ENCODE measurements around the gene SCN1B. TPM values are rescaled to one million over a fixed set of nuclear protein-coding genes. Genes with fewer than 3 reads are reported as not detected.

The SCN1B gene
- total and polyA plus RNA-seq, 2 of the 13 experiments (the other 11 are each of a cell fraction or from before 2014, with no cell fraction given) = 2.7 to 20.1 TPM

DNA sequence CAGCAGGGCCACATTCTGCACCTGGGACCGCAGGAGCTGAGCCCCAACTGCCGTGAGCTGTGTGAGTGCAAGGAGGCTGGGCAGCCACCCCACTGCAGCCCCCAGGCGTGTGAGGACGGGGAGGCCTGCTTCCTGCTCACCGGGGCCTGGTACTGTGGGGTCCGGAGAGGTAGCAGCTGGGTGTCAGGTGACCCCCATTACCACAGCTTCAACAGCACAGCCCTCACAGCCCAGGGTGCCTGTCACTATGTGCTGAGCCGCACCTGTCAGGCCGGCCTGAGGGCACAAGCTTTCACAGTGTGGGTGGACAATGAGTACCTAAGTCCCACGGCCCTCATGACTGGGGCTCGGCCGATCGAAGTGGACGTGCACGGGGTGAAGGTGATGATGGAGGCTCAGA, 49.6 kb downstream of the SCN1B start:
- Histone ChIP-seq H3K36me3 (replicated peaks in 1 of 2; ENCODE audit: control insufficient read depth in 1 of 2, insufficient read depth in 2 of 2, low read length in 2 of 2) (no peaks in the 10 kb centered on the region), H3K27me3 (ENCODE audit: control insufficient read depth in 1 of 2, insufficient read depth in 2 of 2, low read length in 2 of 2) (peaks cover 12 to 57% of the 10 kb centered on the region in 2 experiments), H3K9me3 (ENCODE audit: low read length) (no peaks in the 10 kb centered on the region), H4K20me1 (ENCODE audit: insufficient read depth, low read length) (no peaks in the 10 kb centered on the region), H3K9ac (ENCODE audit: insufficient read depth, low read depth, low read length) (no peak overlapping the region), H3K79me2 (ENCODE audit: insufficient read depth, low read length) (no peaks in the 10 kb centered on the region), H2AFZ (ENCODE audit: low read length) (no peak overlapping the region), H3K27ac (ENCODE audit: extremely low read length, insufficient read depth, low read length) (no peak overlapping the region), H3K4me3 (replicated peaks in 1 of 3; ENCODE audit: insufficient read depth in 1 of 3, low read depth in 2 of 3, low read length in 3 of 3) (no peak overlapping the region), H3K4me1 (ENCODE audit: insufficient read depth, low read length) (peaks cover 9% of the 10 kb centered on the region; the same call in 1 of the 2 replicates), H3K4me2 (ENCODE audit: low read depth, low read length) (no peak overlapping the region)
- in situ Hi-C loops (cut with HindIII; ENCODE audit: extremely low pct_ligation_motif_present, low pct_unique_long_range_greater_than_20kb) (no loop called here), intact Hi-C loops (cut with micrococcal nuclease; ENCODE audit: unreplicated experiment) (no loop called here)
- 0% methylated on average over 1 of the region's 14 CpGs for WGBS (ENCODE audit: low lambda C conversion rate)
- FAIRE-seq = no peak
- ATAC-seq = no peak
- POLR2A ChIA-PET = no interaction called here
- no TSS peak for BruUV-seq (replicated peaks)
- CTCF ChIA-PET (ENCODE audit: low intra/inter-chr PET ratio, low total read pairs) = no interaction called here
- DNase-seq (ENCODE audit: low spot score) = no peak
- TF ChIP-seq ZNF879 (CRISPR knock-in tag; IDR thresholded peaks at IDR 0.05) = no peak

DNA sequence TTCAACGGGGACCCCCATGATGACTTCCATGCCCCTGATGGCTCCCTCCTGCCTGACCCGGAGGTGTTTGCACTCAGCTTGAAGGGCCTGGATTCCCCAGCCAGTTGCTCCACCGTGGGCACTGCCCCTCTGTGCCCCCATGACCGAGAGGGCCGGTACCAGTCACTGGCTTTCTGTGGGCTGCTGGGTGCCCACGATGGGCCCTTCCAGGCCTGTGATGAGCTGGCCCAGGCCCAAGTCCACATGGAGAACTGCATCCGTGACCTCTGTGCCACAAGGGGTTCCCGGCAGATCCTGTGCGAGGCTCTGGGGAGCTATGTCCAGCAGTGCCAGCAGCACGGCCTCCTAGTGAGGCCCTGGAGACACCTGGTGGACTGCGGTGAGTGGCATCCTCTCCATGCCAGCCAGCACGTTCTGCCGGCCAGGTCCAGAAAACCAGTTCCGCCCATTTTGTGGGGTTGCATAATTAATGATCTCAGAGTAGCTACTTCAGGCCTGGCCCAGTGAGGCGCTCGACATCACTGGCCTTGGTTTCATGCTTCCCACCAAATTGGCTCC, 50.4 kb downstream of the SCN1B start:
- DNase-seq (ENCODE audit: low spot score) (no peak), ATAC-seq (0 out of 3 replicates have a peak, but pooled peaks have one; percentile 18), FAIRE-seq (no peak)
- intact Hi-C loops (cut with micrococcal nuclease; ENCODE audit: unreplicated experiment) (no loop called here), in situ Hi-C loops (cut with HindIII; ENCODE audit: extremely low pct_ligation_motif_present, low pct_unique_long_range_greater_than_20kb) (no loop called here)
- TF ChIP-seq CHCHD3 (CRISPR knock-in tag; IDR thresholded peaks at IDR 0.05) (no peak), HNRNPL (IDR thresholded peaks at IDR 0.05; ENCODE audit: low read depth, low read length) (peak; percentile 53; the same call in 1 of the 2 replicates)
- Histone ChIP-seq H3K27ac (ENCODE audit: extremely low read length, insufficient read depth, low read length) (no peak overlapping the region), H4K20me1 (ENCODE audit: insufficient read depth, low read length) (no peaks in the 10 kb centered on the region), H3K4me2 (ENCODE audit: low read depth, low read length) (no peak overlapping the region), H3K36me3 (replicated peaks in 1 of 2; ENCODE audit: control insufficient read depth in 1 of 2, insufficient read depth in 2 of 2, low read length in 2 of 2) (no peaks in the 10 kb centered on the region), H3K27me3 (ENCODE audit: control insufficient read depth in 1 of 2, insufficient read depth in 2 of 2, low read length in 2 of 2) (peaks cover 10 to 52% of the 10 kb centered on the region in 2 experiments), H3K9ac (ENCODE audit: insufficient read depth, low read depth, low read length) (no peak overlapping the region), H3K9me3 (ENCODE audit: low read length) (no peaks in the 10 kb centered on the region), H3K4me3 (replicated peaks in 1 of 3; ENCODE audit: insufficient read depth in 1 of 3, low read depth in 2 of 3, low read length in 3 of 3) (no peak overlapping the region), H2AFZ (ENCODE audit: low read length) (no peak overlapping the region), H3K79me2 (ENCODE audit: insufficient read depth, low read length) (no peaks in the 10 kb centered on the region), H3K4me1 (ENCODE audit: insufficient read depth, low read length) (peaks cover 9% of the 10 kb centered on the region; the same call in 1 of the 2 replicates)
- ChIA-PET CTCF (ENCODE audit: low intra/inter-chr PET ratio, low total read pairs) (no interaction called here), POLR2A (interaction anchor here (0.9 kb wide), 1 partner anchor 12 kb away, joined by 3 read pairs; no protein-coding TSS in a partner anchor)
- WGBS (ENCODE audit: low lambda C conversion rate) = 40% methylated on average over 1 of the region's 16 CpGs
- no TSS peak for BruUV-seq (replicated peaks)
